ENCODE data around the gene TSPYL1. TPM values are rescaled to one million over a fixed set of nuclear protein-coding genes. Genes with fewer than 3 reads are reported as not detected.

TSPYL1 gene
- total and polyA plus RNA-seq, 4 donors: 25.1 to 39.8 (median 30.2) TPM

DNA sequence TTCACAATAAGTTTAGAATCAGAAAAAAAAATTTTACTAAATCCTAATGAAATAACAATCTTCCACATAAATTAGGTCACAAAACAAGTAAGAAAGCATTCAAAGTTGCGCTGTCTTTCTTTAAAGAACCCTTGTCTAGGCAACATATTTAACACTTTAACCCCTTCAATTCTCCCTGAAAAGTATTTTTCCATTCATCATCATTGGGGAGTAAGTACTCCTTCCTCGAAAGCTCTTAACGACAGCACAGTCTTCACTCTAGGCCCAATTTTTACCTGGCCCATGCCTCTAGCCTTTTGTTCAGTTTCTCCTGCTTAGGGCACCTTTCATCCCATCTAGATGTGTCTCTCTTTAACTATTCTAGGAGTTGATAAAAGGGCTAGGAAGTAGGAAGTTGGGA, 2.6 kb downstream of the TSPYL1 start (continued):
- no peak for TF ChIP-seq MAX (IDR thresholded peaks at IDR 0.05)

GRCh38 chr6:116271149-116271708, 8.5 kb downstream of the TSPYL1 start:
- Histone ChIP-seq H3K9ac (ENCODE audit: low read depth in 1 of 2, low read length in 2 of 2) (no peak overlapping the region), H3K36me3 (ENCODE audit: control insufficient read depth in 4 of 4, insufficient read depth in 3 of 4, low read depth in 1 of 4, low read length in 3 of 4) (peaks cover 0 to 14% (median 2%) of the 10 kb centered on the region in 4 donors), H3K4me3 (ENCODE audit: low read depth in 1 of 3, low read length in 3 of 3) (no peak overlapping the region), H3K4me1 (ENCODE audit: control insufficient read depth in 4 of 4, insufficient read depth in 4 of 4, low read length in 3 of 4) (peaks cover 1 to 20% (median 9%) of the 10 kb centered on the region in 4 donors), H3K9me3 (ENCODE audit: control insufficient read depth in 4 of 4, low read length in 3 of 4) (no peaks in the 10 kb centered on the region), H3K27ac (ENCODE audit: low read depth in 1 of 2, low read length in 2 of 2) (no peak overlapping the region), H3K27me3 (ENCODE audit: control insufficient read depth in 4 of 4, insufficient read depth in 4 of 4, low read length in 3 of 4) (no peaks in the 10 kb centered on the region)
- WGBS: 79% methylated on average over 2 of the region's 2 CpGs
- DNase-seq (ENCODE audit: low spot score): no peak
- no peak for TF ChIP-seq GABPA (IDR thresholded peaks at IDR 0.05 in 1 of 2, conservative IDR thresholded peaks at IDR 0.05 in 1 of 2)
- no peak for TF ChIP-seq NR2F2 (IDR thresholded peaks at IDR 0.05)
- TF ChIP-seq SP1 (IDR thresholded peaks at IDR 0.05): no peak
- no peak for TF ChIP-seq ATF3 (IDR thresholded peaks at IDR 0.05)
- TF ChIP-seq, protein P1, sequence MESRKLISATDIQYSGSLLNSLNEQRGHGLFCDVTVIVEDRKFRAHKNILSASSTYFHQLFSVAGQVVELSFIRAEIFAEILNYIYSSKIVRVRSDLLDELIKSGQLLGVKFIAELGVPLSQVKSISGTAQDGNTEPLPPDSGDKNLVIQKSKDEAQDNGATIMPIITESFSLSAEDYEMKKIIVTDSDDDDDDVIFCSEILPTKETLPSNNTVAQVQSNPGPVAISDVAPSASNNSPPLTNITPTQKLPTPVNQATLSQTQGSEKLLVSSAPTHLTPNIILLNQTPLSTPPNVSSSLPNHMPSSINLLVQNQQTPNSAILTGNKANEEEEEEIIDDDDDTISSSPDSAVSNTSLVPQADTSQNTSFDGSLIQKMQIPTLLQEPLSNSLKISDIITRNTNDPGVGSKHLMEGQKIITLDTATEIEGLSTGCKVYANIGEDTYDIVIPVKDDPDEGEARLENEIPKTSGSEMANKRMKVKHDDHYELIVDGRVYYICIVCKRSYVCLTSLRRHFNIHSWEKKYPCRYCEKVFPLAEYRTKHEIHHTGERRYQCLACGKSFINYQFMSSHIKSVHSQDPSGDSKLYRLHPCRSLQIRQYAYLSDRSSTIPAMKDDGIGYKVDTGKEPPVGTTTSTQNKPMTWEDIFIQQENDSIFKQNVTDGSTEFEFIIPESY (IDR thresholded peaks at IDR 0.05): no peak
- no peak for TF ChIP-seq FOXA2 (IDR thresholded peaks at IDR 0.05)
- TF ChIP-seq, protein P2, sequence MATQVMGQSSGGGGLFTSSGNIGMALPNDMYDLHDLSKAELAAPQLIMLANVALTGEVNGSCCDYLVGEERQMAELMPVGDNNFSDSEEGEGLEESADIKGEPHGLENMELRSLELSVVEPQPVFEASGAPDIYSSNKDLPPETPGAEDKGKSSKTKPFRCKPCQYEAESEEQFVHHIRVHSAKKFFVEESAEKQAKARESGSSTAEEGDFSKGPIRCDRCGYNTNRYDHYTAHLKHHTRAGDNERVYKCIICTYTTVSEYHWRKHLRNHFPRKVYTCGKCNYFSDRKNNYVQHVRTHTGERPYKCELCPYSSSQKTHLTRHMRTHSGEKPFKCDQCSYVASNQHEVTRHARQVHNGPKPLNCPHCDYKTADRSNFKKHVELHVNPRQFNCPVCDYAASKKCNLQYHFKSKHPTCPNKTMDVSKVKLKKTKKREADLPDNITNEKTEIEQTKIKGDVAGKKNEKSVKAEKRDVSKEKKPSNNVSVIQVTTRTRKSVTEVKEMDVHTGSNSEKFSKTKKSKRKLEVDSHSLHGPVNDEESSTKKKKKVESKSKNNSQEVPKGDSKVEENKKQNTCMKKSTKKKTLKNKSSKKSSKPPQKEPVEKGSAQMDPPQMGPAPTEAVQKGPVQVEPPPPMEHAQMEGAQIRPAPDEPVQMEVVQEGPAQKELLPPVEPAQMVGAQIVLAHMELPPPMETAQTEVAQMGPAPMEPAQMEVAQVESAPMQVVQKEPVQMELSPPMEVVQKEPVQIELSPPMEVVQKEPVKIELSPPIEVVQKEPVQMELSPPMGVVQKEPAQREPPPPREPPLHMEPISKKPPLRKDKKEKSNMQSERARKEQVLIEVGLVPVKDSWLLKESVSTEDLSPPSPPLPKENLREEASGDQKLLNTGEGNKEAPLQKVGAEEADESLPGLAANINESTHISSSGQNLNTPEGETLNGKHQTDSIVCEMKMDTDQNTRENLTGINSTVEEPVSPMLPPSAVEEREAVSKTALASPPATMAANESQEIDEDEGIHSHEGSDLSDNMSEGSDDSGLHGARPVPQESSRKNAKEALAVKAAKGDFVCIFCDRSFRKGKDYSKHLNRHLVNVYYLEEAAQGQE (IDR thresholded peaks at IDR 0.05): no peak
- no peak for TF ChIP-seq JUND (IDR thresholded peaks at IDR 0.05)
- TF ChIP-seq, protein P3, sequence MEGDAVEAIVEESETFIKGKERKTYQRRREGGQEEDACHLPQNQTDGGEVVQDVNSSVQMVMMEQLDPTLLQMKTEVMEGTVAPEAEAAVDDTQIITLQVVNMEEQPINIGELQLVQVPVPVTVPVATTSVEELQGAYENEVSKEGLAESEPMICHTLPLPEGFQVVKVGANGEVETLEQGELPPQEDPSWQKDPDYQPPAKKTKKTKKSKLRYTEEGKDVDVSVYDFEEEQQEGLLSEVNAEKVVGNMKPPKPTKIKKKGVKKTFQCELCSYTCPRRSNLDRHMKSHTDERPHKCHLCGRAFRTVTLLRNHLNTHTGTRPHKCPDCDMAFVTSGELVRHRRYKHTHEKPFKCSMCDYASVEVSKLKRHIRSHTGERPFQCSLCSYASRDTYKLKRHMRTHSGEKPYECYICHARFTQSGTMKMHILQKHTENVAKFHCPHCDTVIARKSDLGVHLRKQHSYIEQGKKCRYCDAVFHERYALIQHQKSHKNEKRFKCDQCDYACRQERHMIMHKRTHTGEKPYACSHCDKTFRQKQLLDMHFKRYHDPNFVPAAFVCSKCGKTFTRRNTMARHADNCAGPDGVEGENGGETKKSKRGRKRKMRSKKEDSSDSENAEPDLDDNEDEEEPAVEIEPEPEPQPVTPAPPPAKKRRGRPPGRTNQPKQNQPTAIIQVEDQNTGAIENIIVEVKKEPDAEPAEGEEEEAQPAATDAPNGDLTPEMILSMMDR (IDR thresholded peaks at IDR 0.05; ENCODE audit: low read depth, low read length, missing input control): no peak
- TF ChIP-seq TAF1 (conservative IDR thresholded peaks at IDR 0.05): no peak
- no peak for TF ChIP-seq HNF4G (IDR thresholded peaks at IDR 0.05)
- TF ChIP-seq RXRA (IDR thresholded peaks at IDR 0.05): no peak
- no peak for TF ChIP-seq YY1 (IDR thresholded peaks at IDR 0.05)
- no peak for TF ChIP-seq MAX (IDR thresholded peaks at IDR 0.05)
- no peak for TF ChIP-seq EGR1 (IDR thresholded peaks at IDR 0.05; ENCODE audit: low read depth in 2 of 2)

All from liver (tissue), 9 donors.